COLO829 (cell line): Measurements from ENCODE around the gene BROX.
"Not testable (repeated sequence)": the region's sequence is repeated elsewhere in the genome, so short reads cannot be mapped to it uniquely, and the experiment has no call there.

Experiments used
- DNase-seq: peaks from one replicate; pipeline ENCODE4 v3.0.0; 2012; ENCODE audit warnings: low spot score

Gene BROX, protein sequence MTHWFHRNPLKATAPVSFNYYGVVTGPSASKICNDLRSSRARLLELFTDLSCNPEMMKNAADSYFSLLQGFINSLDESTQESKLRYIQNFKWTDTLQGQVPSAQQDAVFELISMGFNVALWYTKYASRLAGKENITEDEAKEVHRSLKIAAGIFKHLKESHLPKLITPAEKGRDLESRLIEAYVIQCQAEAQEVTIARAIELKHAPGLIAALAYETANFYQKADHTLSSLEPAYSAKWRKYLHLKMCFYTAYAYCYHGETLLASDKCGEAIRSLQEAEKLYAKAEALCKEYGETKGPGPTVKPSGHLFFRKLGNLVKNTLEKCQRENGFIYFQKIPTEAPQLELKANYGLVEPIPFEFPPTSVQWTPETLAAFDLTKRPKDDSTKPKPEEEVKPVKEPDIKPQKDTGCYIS

DNA sequence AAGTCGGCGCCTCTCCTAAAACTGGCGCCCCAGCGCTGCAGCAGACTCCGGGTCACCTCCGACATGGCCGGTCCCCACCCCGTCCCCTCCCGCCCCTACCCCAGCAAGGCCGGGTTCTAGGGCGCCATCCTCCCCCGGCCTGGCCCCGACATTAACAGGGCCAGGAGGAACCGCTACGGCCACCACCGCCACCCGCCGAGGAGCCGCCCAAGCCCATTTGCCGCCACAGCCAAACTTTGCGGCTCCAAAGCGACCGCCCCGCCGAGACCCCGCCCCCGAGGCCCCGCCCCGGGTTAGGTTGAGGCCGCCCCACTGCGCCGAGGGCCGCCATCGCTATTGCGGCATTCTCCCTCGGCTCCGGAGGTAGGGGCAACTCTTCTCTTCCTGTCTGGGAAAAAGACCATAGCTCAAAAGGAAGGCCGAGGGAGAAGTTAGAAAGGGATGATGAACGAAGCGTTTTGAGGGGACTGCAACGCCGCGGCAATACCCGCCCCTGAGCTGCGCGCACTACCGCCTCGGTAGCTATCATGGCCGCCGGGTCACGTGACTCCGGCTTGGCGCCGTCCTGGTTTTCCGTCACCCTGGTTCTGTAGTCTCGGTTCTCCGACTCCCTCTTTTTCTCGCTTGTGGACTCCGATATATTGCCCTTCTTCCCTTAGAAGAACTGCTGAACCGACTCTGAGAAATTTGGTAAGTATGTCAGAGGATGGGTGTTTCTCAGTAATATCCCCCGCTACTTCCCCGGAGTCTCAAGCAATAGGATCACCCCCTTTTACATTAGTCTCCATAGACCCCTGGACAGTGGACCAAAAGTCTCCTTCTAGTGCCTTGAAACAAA is at the start of gene BROX, which contains the start of gene AIDA:
TSS of gene BROX (plus strand) at position 312 of the 838 bp plus-strand sequence. CDS start 3,136 bp downstream, outside the sequence.
TSS of gene AIDA (minus strand) at position 239 of the 838 bp plus-strand sequence. CDS start at position 65, 174 bp downstream.
- peak; percentile 90 for DNase-seq

DNA sequence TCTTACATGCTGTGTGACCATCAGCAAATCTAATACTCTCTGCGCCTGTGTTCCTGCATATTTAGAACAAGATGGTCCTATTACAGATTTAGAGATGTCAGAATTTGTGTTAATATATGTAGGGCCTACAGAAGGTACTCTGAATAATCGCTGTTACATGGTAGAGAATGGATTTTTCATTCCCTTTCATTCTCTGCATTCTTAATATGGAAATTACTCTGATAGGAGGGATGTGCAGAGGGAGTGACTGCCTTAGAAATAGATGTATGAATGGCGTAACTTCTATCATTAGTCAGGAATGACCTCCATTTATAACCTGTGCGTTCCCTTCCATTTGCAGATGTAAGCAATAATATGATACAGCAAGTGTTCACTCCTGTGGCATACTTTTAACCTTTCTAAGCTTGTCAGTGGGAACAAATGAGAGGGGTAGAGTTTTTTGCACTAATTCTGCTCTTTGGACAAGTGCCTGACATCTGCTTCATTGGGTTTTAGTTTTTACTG is 48.9 kb upstream of the BROX start:
- DNase-seq = no peak

DNA sequence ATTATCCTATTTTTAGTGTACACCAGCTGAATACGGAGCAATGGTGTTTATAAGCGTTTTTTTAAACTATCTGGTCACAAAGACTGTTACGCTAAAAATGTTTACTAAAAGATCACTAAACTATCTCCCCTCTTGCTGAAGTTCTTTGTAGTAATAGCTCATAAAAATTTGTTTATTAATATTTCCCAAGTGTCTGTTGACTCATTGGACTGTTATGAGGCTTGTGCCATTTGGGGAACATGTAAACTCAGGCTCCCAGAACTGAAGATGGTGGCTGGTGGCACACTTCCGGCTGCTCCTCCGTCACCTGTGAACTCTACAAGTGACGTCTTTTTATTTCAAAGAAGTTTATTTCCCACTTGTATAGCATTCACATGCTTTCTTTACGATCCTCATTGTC is 46.4 kb upstream of the BROX start:
- DNase-seq = no peak

DNA sequence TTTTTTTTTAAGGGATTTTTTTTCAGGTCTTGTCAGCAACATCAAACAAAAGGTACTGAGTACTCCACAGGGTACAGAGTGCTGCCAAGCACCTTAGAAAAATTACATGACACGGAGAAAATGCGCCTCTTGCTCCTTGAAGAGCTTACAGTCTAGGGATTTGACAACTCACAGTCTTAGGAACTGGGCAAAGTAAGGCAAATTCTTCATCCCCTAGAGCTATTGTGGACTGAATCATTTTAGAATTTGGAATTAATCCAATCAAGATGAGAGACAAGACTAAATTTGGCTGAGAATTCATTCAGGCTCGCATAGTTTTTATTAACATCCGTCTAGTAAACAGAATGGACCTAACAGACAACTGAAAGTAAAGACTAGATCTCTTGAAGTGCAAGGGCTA is 44.2 kb upstream of the BROX start:
- not testable (repeated sequence) for DNase-seq

DNA sequence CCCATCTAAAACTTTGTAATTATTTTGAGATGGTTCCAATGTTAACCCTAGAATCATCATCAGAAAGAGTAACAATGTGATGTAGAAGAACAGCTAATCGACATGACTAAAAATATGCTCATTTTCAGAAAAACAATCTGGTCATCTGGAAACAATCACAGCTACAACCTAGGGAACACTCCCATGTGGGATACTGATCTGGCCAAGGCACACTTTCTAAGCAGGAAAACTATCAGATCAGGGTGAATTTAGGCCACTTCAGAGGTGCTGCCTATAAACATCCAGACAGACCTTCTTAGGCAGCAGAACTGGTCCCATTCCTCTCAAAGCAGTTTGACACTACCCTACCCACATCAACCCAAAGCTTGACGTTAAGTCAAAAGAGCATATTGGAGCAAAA is 43.3 kb upstream of the BROX start:
- DNase-seq = not testable (repeated sequence)

DNA sequence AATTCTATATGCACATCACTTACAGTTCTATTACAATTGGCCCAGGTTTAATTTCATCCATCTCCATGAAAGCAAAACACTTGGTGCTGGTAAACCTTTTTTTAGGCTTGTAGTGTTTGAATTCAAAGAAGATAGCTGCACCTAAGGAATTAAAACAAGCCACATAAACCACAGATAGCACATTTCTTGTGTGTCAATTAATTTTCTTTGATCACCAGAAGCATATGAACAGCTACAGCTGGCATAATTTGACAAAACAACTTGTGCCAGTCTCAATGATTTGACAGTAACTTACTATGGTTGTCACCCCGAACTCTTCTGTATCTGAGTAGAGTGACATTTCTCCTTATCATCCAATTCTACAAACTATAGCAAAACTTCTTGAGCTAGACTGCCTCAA is 42.3 kb upstream of the BROX start:
- DNase-seq = no peak

DNA sequence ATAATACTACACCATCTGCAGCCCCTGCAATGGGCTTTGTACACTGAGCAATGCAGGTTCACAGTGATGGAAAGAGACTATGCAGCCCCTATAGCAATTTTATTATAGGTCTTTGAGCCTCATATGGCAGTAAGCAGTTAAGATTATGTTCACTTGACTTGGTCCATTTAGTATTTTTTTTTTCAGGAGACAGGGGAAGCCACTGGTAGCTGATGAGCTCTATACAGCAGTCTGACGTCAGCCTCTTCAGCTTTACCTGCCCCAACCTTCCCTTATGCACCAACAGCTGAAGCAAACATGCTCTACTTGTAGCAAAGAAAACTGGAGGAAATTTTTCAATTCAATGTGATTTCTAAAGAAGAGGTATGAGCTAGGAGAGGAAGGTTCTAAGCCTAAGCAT is 32.3 kb upstream of the BROX start:
- no peak for DNase-seq

DNA sequence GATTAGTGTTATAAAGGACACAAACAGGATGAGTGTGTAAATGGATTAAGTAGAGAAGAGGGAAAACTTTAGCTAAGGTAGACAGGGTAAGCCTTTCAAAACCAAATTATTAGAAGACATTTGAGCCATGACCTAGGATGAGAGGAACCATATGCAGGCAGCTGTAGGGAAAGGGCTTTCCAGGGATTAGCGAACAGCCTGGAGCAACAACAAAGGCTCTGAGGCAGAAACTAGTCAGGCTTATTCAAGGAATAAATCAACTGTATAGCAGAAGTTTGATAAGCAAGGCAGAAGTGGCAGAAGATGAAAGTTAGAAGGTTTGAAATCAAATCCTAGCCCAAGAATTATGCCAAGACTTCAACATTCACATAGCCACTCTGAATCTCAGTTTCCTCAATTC is 21.3 kb upstream of the BROX start:
- no peak for DNase-seq

DNA sequence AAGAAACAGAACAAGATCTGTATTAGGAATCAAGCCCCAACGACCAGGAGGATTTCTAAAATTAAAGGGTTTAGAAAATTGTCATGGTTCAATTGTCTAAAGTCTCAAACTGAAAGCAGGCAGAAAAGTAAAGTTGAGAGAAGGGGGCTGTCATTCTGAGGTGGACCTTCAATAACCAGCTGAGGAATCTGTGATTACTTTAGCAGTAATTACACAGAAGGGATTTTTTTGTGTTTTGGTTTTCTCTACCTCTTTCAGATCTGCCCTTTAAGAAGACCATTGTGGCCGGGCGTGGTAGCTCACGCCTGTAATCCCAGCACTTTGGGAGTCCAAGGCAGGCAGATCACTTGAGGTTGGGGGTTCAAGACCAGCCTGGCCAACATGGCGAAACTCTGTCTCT is 17.4 kb upstream of the BROX start:
- no peak for DNase-seq

DNA sequence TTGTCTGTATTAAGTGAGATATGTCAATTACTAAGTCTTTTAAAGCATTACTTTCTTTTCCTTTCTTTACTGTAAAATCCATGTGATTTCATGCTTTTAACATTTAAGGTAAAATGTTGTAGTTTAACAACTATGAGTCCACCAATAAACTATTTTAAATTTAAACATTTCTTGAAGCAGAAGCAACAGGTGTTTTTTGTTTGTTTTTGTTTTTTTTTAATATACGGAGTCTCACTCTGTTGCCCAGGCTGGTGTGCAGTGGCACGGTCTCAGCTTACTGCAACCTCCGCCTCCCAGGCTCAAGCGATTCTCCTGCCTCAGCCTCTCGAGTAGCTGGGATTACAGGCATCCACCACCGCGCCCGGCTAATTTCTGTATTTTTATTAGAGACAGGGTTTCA is 15.6 kb upstream of the BROX start:
- DNase-seq = no peak

DNA sequence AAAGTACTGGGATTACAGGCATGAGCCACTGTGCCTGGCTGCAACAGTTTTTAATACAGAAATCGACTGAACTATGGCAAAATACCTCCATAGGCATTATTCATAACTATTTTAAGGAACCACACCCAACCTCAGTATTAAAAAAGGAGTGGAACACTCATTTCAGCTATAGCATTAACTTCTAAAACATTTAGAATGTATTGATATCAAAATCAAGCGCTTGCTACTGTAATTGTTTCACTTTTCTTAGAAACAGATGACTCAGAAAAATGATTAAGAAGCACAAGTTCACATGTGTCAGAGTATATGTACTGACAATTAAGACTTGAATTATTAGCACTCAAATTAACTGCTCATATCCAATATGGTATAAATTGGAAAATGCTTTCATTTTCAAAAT is 15.2 kb upstream of the BROX start:
- no peak for DNase-seq

DNA sequence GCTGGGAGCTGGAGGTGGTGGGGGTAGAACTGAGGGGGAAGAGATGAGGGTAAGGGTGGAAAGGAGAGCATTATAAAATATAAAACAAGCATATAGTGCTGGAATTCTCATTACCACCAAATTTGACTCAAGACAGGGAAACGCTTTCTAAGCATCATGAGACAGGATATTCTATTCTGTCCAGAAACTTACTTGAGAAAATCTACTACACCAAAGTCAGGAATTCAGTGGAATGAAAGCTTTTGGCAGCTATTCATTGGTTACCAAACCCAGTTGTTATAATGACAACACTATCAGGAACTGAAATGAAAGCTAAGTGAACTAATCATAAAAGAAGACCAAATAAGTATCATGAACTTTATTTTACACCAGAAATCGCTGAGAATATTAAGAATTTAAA is 14.5 kb upstream of the BROX start:
- DNase-seq = no peak

DNA sequence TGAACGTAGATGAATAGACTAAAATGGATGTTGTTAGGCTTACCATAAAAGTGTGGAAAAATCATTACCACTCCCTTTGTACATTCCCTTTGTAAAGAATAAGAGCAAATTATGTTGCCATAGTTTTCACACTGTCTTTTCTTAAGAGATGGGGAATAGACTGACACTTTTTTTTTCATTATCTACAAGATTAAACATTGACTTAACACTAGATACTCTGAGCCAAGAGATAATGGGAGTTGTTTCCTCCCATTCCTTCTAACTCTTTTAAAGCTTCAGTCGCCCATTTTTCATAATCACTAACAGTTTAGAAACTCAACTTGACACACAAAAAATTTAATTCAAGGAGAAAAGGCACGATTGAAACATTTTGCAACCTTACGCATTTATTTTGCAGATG is 10.2 kb upstream of the BROX start:
- no peak for DNase-seq

DNA sequence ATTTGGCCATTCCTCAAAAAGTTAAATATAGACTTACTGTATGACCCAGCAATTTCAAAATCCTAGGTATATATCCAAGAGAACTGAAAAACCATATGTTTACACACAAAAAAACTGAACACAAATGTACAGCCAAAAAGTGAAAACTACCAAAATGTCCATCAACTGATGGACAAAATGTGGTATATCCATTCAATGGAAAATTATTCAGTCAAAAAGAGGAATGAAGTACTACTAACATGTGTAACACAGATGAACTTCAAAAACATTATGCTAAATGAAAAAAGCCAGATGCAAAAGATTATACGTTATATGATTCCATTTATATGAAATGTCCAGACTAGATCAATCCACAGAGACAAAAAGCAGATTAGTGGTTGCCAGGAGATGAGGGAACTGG is 8.1 kb upstream of the BROX start:
- DNase-seq = no peak

DNA sequence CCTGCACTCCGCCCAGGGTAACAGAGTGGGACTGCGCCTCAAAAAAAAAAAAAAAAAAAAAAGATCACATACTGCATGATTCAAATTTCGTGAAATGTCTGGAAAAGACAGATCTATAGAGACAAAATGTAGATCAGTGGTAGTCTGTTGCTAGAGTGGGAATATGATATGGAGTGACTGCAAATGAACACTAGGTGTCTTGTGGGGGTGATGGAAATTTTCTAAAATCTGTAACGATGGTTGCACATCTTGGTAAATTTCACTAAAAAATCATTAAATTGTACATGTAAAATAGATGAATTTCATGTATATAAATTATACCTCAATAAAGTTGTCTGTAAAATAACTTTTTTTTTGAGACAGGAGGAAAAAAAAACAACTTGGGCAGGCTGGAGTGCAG is 5.5 kb upstream of the BROX start:
- no peak for DNase-seq

DNA sequence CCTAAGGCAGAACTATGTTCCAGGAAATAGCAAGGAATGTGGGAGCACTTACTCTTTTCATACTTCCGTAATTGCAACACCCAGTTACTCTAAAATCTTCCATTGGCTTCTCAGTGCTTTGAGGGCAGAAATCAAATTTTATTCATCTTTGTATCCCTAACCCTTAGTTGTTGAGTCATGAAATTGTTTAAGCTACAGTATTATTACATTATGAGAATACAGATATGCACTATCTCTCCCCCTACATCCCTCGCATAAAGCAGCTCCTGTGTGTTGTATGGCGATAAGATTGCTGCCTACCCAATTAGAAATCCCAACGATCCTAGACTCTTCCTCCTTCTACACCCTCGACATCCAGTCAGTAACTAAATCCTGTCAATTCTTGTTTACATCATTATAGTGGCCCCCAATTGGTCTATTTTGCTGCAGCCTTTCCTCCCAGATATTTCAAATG is 2.6 kb upstream of the BROX start:
- no peak for DNase-seq

DNA sequence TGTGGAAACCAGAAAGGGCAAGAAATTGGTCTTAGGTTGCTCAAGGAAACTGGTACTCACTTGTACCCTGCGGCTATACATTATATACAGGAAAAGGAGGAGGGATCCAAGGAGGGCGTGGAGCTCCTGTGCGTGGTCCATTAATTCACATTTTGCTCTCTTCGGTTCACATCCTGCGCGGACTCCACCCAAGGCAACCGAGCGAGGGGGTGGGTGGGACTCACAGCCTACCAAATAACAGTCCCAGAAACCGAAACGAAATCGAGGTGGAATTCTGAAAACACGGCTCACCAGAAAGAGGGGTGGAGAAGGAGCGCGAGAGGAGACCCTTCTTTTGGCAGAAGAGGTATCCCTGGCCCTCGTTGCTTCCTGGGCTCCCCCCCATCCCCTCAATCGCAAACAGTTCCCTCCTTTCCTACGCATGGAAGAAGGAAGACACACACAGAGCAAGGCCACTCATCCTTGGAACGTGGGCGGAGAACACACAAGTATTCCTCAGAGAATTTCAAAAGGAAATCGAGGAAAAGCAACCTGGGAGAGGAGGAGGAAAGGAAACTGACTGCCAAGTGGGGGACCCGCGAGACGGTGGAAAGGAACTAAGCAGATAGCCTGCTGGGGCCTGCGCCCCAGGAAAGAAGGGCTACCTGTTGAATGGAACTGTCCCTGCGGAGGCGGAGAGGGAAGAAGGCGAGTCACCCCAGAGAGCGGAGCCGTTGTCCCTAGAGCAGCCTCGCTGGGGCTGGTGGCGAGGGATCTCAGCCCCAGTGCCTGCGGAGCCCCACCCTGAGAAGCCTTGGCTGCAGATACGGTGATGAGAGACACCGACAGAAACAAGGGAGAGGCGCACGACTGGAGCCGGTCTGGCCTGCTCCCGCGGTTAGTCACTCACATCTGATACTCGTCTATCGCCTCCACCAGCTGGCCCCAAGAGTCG is 778 bp upstream of the BROX start:
- peak; percentile 76 for DNase-seq

DNA sequence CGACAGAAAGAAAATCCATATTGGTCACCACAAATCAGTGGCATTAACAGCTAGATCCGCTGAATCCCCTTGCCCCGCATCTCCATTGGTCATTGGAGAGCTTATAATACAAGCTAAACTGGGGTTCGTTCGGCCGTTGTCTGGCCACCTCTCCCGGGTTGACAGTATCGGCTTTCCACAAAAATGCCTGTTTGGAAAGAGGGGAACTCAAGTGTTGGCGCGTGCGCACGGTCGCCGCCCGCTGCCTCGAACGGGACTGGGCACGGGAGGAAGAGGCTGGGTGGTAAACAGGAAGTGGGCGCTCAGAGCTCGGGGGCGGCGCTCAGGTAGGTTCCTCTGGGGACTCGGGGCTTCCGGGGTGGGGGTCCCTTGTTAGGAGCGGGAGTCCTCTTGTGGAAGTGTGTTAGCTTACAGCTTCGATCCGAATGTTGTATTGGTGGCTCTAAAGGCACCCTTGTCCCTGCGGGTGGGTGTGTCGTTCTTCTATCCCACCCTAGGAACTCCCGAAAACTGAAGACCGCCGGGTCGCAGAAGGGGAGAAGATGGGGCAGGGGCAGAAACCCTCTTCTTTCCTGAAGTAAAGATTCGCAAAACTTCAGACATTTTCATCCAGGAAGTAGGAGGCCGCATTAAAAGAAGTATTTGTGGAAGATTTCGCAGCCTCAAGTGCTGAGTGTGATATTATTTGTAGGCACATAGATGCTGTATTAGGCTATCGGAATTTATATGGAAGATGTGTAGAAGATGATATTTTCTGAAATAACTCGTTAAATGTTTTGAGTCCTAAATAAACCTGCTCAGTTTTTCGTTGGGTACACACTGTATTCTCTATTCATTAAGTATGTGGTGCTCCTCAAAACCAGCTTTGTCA is 962 bp downstream of the BROX start:
- peak; percentile 96 for DNase-seq

DNA sequence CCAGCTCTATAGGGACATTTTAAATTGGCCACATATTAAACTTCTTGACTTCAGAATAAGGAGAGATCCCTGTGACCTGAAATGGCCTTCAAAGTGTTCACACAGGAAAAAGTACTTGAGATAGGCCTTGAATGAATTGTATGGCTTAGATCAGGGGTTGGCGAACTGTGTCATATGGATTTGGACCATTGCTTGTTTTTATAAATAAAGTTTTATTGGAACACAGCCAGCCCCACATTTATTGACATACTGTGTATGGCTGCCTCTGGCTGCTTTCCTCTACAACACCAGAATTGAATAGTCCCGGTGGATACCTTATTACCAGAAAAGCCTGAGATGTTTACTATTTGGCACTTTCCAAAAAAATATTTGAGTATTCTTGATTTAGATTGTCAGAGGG is 4.0 kb downstream of the BROX start:
- no peak for DNase-seq

DNA sequence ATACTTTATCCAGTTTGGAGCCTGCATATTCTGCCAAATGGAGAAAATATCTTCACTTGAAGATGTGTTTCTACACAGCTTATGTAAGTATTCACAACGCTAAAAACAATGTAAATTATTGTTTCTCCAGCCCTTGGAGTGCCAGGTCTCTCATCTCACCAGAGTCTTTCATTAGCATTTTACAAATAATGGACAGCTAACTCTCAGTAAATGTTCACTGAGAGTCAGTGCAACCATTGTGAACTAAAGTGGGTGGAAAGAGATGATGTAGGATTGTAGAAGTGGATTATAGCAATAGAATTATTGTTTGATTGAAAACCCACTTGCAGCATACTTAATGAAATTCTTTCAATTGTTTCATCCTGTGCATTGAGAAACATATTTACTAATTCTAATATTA is 16.4 kb downstream of the BROX start:
- no peak for DNase-seq

DNA sequence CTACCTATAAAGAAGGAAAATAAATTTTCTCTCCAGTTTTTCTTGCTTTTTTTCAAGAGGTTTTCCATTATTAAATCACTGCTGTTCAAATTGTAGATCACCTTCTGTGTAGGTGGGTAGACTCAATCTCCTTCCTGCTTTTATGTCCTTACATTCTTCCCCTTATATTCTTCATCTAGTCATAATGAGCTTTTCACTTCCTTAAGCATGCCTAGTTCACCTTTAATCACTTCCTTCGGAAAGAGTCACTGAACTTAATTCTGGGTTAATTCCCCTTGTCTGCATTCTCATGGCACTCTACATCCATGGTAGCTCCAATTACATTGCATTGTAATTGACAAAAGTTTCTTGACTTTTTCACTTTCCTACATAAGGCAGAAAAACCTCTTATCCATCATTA is 18.5 kb downstream of the BROX start:
- DNase-seq = no peak
